ENCODE data around the gene RPL13.

RPL13 gene

GRCh38 chr16:89549007-89549700 is 11.3 kb upstream of the RPL13 start:
- no peak for FAIRE-seq

GRCh38 chr16:89550421-89551007 is 10.0 kb upstream of the RPL13 start:
- DNase-seq (ENCODE audit: insufficient read length, low spot score) = no peak
- no peak for TF ChIP-seq CTCF (IDR thresholded peaks at IDR 0.05; ENCODE audit: insufficient read depth, missing control alignments)
- no peak for FAIRE-seq

More at GRCh38 chr16:89549007-89549700, 11.3 kb upstream of the RPL13 start:
- no peak for TF ChIP-seq CTCF (IDR thresholded peaks at IDR 0.05; ENCODE audit: insufficient read depth, missing control alignments)
- DNase-seq (ENCODE audit: insufficient read length, low spot score) = no peak

DNA sequence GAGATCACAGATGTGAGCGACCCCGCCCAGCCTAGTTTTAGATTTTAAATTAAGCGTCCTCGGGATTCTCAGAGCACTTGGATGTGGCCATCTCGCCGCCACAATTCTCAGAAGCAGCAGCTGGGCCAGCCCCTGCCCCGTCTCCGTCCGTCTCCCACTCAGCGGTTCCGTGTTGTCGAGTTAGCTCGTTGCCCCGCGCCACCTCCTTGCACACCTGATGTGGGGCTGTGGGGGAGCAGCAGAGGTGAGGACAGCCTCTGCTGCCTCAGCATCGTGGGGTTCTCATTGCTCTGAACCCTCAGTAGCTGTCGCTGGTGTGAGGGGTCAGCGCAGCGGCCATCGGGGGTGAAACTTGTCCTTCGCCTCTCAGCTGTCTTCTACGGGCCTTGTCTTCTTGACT is 8.2 kb upstream of the RPL13 start:
- no peak for FAIRE-seq
- DNase-seq (ENCODE audit: insufficient read length, low spot score) = no peak
- TF ChIP-seq CTCF (IDR thresholded peaks at IDR 0.05; ENCODE audit: insufficient read depth, missing control alignments) = no peak

DNA sequence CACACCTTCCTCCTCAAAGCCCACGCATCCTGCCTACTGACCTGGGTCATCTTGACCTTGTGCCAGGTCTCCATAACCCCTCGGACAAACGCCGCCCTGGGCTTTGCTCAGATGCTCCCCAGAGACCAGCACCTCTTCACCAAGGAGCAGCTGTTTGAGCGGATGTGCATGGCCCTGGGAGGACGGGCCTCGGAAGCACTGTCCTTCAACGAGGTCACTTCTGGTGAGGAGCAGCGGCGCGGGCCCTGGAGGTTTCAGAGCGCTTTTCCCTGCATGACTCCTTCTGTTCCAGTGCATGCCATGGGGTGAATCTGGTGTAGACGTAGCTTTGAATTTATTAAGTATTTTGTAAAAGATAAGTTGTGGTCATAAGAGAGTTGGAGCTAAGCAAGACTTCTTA is 7.6 kb upstream of the RPL13 start:
- no peak for DNase-seq (ENCODE audit: insufficient read length, low spot score)
- FAIRE-seq = no peak
- no peak for TF ChIP-seq CTCF (IDR thresholded peaks at IDR 0.05; ENCODE audit: insufficient read depth, missing control alignments)

- no peak for TF ChIP-seq CTCF (IDR thresholded peaks at IDR 0.05; ENCODE audit: insufficient read depth, missing control alignments)
- FAIRE-seq (no peak), DNase-seq (ENCODE audit: insufficient read length, low spot score) (no peak)
Observed at GRCh38 chr16:89553733-89554132, 6.7 kb upstream of the RPL13 start.

DNA sequence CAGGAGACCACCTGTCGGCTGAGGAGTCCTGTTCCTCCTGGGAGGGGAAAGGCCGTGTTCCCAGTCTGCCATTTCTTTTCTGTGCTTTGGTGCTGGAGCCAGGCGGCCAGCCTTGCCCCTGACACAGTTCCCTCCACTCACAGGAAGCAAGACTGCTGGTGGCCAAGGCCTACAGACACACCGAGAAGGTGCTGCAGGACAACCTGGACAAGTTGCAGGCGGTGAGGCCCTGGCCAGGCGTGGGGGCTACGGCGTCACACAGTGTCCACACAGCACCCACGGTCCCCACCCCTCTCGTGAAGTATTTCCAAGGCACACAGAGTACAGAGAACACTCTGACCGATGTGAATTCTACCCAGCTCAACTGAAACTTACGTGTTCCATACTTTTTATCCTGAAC is 6.1 kb upstream of the RPL13 start:
- no peak for FAIRE-seq
- DNase-seq (ENCODE audit: insufficient read length, low spot score) = no peak
- TF ChIP-seq CTCF (IDR thresholded peaks at IDR 0.05; ENCODE audit: insufficient read depth, missing control alignments) = no peak

DNA sequence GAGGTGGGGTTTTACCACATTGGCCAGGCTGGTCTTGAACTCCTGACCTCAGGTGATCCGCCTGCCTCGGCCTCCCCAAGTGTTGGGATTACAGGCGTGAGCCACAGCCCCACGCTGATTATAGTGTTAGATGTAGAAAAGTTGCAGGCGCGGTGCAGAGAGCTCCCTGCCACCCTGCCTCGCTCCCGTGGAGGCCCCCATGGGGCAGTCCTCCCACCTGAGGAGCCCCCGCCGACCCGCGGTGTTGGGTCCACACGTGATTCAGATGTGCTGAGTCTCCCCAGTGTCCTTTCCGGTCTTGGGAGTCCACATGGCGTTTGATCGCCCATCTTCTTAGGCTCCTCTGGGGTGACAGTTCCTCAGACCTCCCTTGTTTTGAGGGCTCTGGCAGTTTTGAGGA is 5.2 kb upstream of the RPL13 start:
- TF ChIP-seq CTCF (IDR thresholded peaks at IDR 0.05; ENCODE audit: insufficient read depth, missing control alignments) = no peak
- FAIRE-seq = no peak
- DNase-seq (ENCODE audit: insufficient read length, low spot score) = no peak
